ENCODE measurements around the gene NOD1.

Gene NOD1

DNA sequence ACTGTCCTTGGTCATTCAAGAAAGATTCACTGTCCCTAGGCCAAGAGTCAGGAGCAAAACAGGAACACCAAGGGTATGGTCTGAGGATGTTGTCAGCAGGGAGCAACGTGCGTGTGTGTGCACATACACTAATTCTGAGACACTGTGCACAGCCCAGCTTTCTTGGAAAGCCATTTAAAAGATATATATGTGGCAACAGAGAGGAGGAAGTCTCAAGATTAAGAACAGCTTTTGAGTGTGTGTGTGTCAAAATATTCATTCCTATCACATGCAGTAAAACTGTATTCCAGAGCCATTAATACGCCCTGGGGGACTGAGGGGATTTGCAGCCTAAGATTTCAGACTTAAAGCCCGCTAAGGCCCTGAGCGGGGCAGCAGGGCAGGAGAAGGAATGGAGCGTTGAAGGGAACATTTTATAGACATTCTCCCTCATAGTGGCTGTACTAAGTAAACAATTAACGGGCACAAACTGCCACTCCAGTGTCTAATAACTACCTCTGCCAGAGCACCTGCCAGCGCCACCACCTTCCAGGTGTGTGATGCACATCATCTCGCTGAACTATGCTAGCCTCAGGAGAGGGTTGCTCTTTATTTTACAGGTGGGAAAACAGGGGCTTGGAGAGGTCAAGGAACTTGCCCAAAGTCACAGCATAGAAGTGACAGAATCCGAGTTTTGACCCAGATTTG, 2.0 kb downstream of the NOD1 start:
- no peak for ATAC-seq
- no peak for TF ChIP-seq TCF4 (CRISPR knock-in tag; IDR thresholded peaks at IDR 0.05; ENCODE audit: borderline replicate concordance)
- TF ChIP-seq ZNF8 (CRISPR knock-in tag; IDR thresholded peaks at IDR 0.05), result no peak
- TF ChIP-seq BACH2 (CRISPR knock-in tag; IDR thresholded peaks at IDR 0.05; ENCODE audit: borderline replicate concordance), result no peak
- TF ChIP-seq GLIS3 (CRISPR knock-in tag; IDR thresholded peaks at IDR 0.05), result no peak
- no peak for TF ChIP-seq ZC3H10 (CRISPR knock-in tag; IDR thresholded peaks at IDR 0.05)
- TF ChIP-seq PPARA (CRISPR knock-in tag; IDR thresholded peaks at IDR 0.05; ENCODE audit: borderline replicate concordance), result no peak
- TF ChIP-seq ARNTL (CRISPR knock-in tag; IDR thresholded peaks at IDR 0.05; ENCODE audit: borderline replicate concordance, low read depth), result no peak
- no peak for TF ChIP-seq ZFP3 (CRISPR knock-in tag; IDR thresholded peaks at IDR 0.05)
- TF ChIP-seq, protein P1, sequence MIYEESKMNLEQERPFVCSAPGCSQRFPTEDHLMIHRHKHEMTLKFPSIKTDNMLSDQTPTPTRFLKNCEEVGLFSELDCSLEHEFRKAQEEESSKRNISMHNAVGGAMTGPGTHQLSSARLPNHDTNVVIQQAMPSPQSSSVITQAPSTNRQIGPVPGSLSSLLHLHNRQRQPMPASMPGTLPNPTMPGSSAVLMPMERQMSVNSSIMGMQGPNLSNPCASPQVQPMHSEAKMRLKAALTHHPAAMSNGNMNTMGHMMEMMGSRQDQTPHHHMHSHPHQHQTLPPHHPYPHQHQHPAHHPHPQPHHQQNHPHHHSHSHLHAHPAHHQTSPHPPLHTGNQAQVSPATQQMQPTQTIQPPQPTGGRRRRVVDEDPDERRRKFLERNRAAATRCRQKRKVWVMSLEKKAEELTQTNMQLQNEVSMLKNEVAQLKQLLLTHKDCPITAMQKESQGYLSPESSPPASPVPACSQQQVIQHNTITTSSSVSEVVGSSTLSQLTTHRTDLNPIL (CRISPR knock-in tag; IDR thresholded peaks at IDR 0.05; ENCODE audit: low read depth), result no peak
- TF ChIP-seq ISL1 (CRISPR knock-in tag; IDR thresholded peaks at IDR 0.05), result no peak
- TF ChIP-seq ESRRG (CRISPR knock-in tag; IDR thresholded peaks at IDR 0.05), result no peak
- no peak for TF ChIP-seq OSR1 (CRISPR knock-in tag; IDR thresholded peaks at IDR 0.05)

DNA sequence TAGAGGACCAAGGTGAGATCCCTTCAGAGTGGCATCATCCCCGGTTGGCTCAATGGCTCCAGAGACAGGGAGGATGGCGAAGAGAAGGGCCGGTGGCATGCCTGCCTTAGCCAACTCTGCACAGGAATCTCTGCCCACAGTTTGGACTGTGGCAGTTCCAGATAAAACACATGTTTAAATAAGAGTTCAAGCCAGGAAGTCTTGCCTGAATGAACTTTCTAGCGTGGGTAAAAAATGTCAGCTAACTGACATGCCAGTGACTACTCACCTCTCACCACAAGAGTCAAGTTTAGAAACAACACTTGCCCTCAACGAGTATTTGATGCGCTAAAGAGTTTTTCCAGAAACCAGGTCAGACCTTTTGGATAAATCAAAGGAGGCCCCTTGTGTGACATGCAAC, 3.0 kb downstream of the NOD1 start:
- ATAC-seq, result no peak
- TF ChIP-seq PPARA (CRISPR knock-in tag; IDR thresholded peaks at IDR 0.05; ENCODE audit: borderline replicate concordance), result no peak
- TF ChIP-seq TCF4 (CRISPR knock-in tag; IDR thresholded peaks at IDR 0.05; ENCODE audit: borderline replicate concordance), result no peak
- no peak for TF ChIP-seq ZFP30 (CRISPR knock-in tag; IDR thresholded peaks at IDR 0.05)
- TF ChIP-seq GLIS3 (CRISPR knock-in tag; IDR thresholded peaks at IDR 0.05), result no peak
- TF ChIP-seq BACH2 (CRISPR knock-in tag; IDR thresholded peaks at IDR 0.05; ENCODE audit: borderline replicate concordance), result no peak
- no peak for TF ChIP-seq SNAI2 (CRISPR knock-in tag; IDR thresholded peaks at IDR 0.05)
- no peak for TF ChIP-seq ZNF70 (CRISPR knock-in tag; IDR thresholded peaks at IDR 0.05)
- no peak for TF ChIP-seq TOX (CRISPR knock-in tag; IDR thresholded peaks at IDR 0.05; ENCODE audit: borderline replicate concordance)
- TF ChIP-seq, protein P1 (CRISPR knock-in tag; IDR thresholded peaks at IDR 0.05; ENCODE audit: low read depth), result no peak
- TF ChIP-seq ZNF565 (CRISPR knock-in tag; conservative IDR thresholded peaks at IDR 0.05; ENCODE audit: low read depth), result no peak

DNA sequence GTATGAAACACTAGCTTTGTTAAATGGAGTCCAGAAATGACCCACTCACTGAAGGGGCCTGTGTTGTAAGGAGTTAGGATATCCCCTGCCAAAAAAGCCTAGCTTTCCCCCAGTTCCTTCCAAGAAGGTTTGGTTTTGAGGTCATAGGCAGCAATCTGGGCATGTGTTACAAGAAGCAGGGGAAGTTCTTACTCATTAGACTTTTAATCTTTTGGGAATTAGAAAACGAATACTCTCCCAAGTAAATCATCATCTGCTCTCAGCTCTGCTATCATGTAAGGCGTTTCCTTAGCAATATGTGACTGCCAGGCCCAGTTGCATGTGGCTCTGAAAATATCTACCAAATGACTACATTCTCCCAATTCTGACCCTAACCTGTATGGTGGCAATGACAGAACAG, 3.7 kb downstream of the NOD1 start:
- TF ChIP-seq TCF4 (CRISPR knock-in tag; IDR thresholded peaks at IDR 0.05; ENCODE audit: borderline replicate concordance), result no peak
- TF ChIP-seq SNAI2 (CRISPR knock-in tag; IDR thresholded peaks at IDR 0.05), result no peak
- no peak for TF ChIP-seq ISL1 (CRISPR knock-in tag; IDR thresholded peaks at IDR 0.05)
- no peak for TF ChIP-seq OSR1 (CRISPR knock-in tag; IDR thresholded peaks at IDR 0.05)
- TF ChIP-seq PPARA (CRISPR knock-in tag; IDR thresholded peaks at IDR 0.05; ENCODE audit: borderline replicate concordance), result no peak
- no peak for TF ChIP-seq TOX (CRISPR knock-in tag; IDR thresholded peaks at IDR 0.05; ENCODE audit: borderline replicate concordance)
- no peak for TF ChIP-seq ZFP30 (CRISPR knock-in tag; IDR thresholded peaks at IDR 0.05)
- no peak for TF ChIP-seq GLIS3 (CRISPR knock-in tag; IDR thresholded peaks at IDR 0.05)
- TF ChIP-seq ZNF70 (CRISPR knock-in tag; IDR thresholded peaks at IDR 0.05), result no peak
- no peak for TF ChIP-seq CSDC2 (CRISPR knock-in tag; IDR thresholded peaks at IDR 0.05)
- no peak for TF ChIP-seq ESRRG (CRISPR knock-in tag; IDR thresholded peaks at IDR 0.05)
- TF ChIP-seq BACH2 (CRISPR knock-in tag; IDR thresholded peaks at IDR 0.05; ENCODE audit: borderline replicate concordance), result no peak
- no peak for TF ChIP-seq ARNTL (CRISPR knock-in tag; IDR thresholded peaks at IDR 0.05; ENCODE audit: borderline replicate concordance, low read depth)
- TF ChIP-seq RARB (CRISPR knock-in tag; IDR thresholded peaks at IDR 0.05), result no peak
- TF ChIP-seq, protein P2, sequence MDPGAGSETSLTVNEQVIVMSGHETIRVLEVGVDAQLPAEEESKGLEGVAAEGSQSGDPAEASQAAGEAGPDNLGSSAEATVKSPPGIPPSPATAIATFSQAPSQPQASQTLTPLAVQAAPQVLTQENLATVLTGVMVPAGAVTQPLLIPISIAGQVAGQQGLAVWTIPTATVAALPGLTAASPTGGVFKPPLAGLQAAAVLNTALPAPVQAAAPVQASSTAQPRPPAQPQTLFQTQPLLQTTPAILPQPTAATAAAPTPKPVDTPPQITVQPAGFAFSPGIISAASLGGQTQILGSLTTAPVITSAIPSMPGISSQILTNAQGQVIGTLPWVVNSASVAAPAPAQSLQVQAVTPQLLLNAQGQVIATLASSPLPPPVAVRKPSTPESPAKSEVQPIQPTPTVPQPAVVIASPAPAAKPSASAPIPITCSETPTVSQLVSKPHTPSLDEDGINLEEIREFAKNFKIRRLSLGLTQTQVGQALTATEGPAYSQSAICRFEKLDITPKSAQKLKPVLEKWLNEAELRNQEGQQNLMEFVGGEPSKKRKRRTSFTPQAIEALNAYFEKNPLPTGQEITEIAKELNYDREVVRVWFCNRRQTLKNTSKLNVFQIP (CRISPR knock-in tag; IDR thresholded peaks at IDR 0.05; ENCODE audit: borderline replicate concordance, low read depth), result no peak
- TF ChIP-seq ZNF8 (CRISPR knock-in tag; IDR thresholded peaks at IDR 0.05), result no peak
- no peak for TF ChIP-seq ZC3H10 (CRISPR knock-in tag; IDR thresholded peaks at IDR 0.05)
- TF ChIP-seq, protein P3, sequence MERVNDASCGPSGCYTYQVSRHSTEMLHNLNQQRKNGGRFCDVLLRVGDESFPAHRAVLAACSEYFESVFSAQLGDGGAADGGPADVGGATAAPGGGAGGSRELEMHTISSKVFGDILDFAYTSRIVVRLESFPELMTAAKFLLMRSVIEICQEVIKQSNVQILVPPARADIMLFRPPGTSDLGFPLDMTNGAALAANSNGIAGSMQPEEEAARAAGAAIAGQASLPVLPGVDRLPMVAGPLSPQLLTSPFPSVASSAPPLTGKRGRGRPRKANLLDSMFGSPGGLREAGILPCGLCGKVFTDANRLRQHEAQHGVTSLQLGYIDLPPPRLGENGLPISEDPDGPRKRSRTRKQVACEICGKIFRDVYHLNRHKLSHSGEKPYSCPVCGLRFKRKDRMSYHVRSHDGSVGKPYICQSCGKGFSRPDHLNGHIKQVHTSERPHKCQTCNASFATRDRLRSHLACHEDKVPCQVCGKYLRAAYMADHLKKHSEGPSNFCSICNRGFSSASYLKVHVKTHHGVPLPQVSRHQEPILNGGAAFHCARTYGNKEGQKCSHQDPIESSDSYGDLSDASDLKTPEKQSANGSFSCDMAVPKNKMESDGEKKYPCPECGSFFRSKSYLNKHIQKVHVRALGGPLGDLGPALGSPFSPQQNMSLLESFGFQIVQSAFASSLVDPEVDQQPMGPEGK (CRISPR knock-in tag; IDR thresholded peaks at IDR 0.05; ENCODE audit: borderline replicate concordance), result no peak
- TF ChIP-seq, protein P1 (CRISPR knock-in tag; IDR thresholded peaks at IDR 0.05; ENCODE audit: low read depth), result no peak
- TF ChIP-seq, protein P4, sequence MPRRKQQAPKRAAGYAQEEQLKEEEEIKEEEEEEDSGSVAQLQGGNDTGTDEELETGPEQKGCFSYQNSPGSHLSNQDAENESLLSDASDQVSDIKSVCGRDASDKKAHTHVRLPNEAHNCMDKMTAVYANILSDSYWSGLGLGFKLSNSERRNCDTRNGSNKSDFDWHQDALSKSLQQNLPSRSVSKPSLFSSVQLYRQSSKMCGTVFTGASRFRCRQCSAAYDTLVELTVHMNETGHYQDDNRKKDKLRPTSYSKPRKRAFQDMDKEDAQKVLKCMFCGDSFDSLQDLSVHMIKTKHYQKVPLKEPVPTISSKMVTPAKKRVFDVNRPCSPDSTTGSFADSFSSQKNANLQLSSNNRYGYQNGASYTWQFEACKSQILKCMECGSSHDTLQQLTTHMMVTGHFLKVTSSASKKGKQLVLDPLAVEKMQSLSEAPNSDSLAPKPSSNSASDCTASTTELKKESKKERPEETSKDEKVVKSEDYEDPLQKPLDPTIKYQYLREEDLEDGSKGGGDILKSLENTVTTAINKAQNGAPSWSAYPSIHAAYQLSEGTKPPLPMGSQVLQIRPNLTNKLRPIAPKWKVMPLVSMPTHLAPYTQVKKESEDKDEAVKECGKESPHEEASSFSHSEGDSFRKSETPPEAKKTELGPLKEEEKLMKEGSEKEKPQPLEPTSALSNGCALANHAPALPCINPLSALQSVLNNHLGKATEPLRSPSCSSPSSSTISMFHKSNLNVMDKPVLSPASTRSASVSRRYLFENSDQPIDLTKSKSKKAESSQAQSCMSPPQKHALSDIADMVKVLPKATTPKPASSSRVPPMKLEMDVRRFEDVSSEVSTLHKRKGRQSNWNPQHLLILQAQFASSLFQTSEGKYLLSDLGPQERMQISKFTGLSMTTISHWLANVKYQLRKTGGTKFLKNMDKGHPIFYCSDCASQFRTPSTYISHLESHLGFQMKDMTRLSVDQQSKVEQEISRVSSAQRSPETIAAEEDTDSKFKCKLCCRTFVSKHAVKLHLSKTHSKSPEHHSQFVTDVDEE (CRISPR knock-in tag; IDR thresholded peaks at IDR 0.05), result no peak
- ATAC-seq, result no peak
